Measurements from ENCODE around the gene CCDC159. TPM values are rescaled to one million over a fixed set of nuclear protein-coding genes. Genes with fewer than 3 reads are reported as not detected.
A peak's percentile ranks its signal among the peaks of the same experiment; 100 is the strongest.

CCDC159 gene
- total and polyA plus RNA-seq, 2 of the 4 experiments (the other 2 are of a cell fraction): 4.7 to 14.0 TPM

DNA sequence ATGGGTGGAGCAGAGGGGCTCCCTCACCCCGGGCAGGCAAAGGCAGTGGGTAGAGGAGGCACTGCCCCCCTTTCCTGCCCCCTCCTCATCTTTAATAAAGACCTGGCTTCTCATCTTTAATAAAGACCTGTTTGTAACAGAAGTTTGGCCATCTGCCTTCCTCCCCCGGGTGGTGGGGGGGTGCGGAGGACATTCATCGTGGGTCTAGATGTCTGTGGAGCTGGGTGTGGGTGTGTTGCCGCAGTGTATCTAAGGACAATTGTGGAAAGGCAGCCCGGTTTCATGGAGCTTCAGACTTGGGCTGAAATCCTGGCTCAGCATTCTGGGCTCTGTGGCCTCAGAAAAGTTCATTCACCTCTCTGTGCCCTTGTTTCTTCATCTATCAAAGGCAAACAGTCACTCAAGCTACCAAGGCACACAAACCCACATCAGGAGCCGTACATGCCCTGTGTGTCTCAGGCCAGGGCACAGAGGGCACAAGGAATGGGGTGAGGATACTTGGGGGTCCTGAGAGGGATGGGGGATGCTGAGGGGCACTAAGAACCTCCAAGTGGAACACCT, 19.3 kb downstream of the CCDC159 start:
- Histone ChIP-seq H2AK5ac (ENCODE audit: low read depth, low read length) (no peak overlapping the region), H2BK20ac (ENCODE audit: low read depth, low read length) (no peak overlapping the region), H2AFZ (replicated peaks; ENCODE audit: low read length, poor library complexity) (no peak overlapping the region), H2BK15ac (ENCODE audit: low read depth, low read length) (no peak overlapping the region), H2BK5ac (ENCODE audit: low read depth, low read length, poor library complexity, severe bottlenecking) (no peak overlapping the region), H2BK120ac (ENCODE audit: low read depth, low read length) (no peak overlapping the region), H3K23ac (ENCODE audit: low read depth, low read length) (no peak overlapping the region), H4K91ac (ENCODE audit: insufficient read depth, low read depth, low read length) (no peak overlapping the region), H4K8ac (ENCODE audit: low read depth in 2 of 2, low read length in 2 of 2) (no peak overlapping the region), H3K9me3 (ENCODE audit: control insufficient read depth, insufficient read depth, low read length) (no peaks in the 10 kb centered on the region), H4K20me1 (ENCODE audit: insufficient read depth, low read length) (peaks cover 3% of the 10 kb centered on the region; the same call in 1 of the 2 replicates), H2AK9ac (replicated peaks; ENCODE audit: low read depth, low read length, poor library complexity) (peak overlapping the region; percentile 28), H3K36me3 (ENCODE audit: control insufficient read depth, insufficient read depth, low read length) (peaks cover 33% of the 10 kb centered on the region), H3K9ac (ENCODE audit: low read depth, low read length) (no peak overlapping the region), H3K4me1 (ENCODE audit: control insufficient read depth, insufficient read depth, low read length) (no peaks in the 10 kb centered on the region), H3K4me2 (ENCODE audit: low read depth, low read length) (no peak overlapping the region), H3K27ac (ENCODE audit: insufficient read depth, low read length) (no peak overlapping the region), H3K9me1 (ENCODE audit: insufficient read depth, low read length) (peaks cover 9% of the 10 kb centered on the region; the same call in 1 of the 2 replicates), H4K5ac (ENCODE audit: low read depth, low read length) (no peak overlapping the region), H3K79me1 (ENCODE audit: low read depth in 1 of 2, low read length in 2 of 2) (no peaks in the 10 kb centered on the region), H3K4me3 (ENCODE audit: insufficient read depth, low read depth, low read length) (no peak overlapping the region), H3K27me3 (ENCODE audit: control insufficient read depth, insufficient read depth, low read length) (no peaks in the 10 kb centered on the region), H3K18ac (ENCODE audit: low read depth, low read length) (no peak overlapping the region), H3K14ac (replicated peaks; ENCODE audit: low read depth, low read length) (no peak overlapping the region), H3K56ac (ENCODE audit: extremely low read depth, insufficient read depth, low read length) (no peak overlapping the region), H3K4ac (ENCODE audit: low read depth, low read length) (no peak overlapping the region)
- TF ChIP-seq RCOR1 (IDR thresholded peaks at IDR 0.05; ENCODE audit: insufficient replicate concordance, low read length): no peak
- TF ChIP-seq NFE2L2 (IDR thresholded peaks at IDR 0.05; ENCODE audit: low read depth, low read length): no peak
- TF ChIP-seq BHLHE40 (IDR thresholded peaks at IDR 0.05; ENCODE audit: low read depth, low read length): no peak
- no peak for TF ChIP-seq MAFK (IDR thresholded peaks at IDR 0.05; ENCODE audit: low read depth, low read length)
- no peak for TF ChIP-seq RFX5 (IDR thresholded peaks at IDR 0.05; ENCODE audit: low read depth, low read length)
- TF ChIP-seq FOS (IDR thresholded peaks at IDR 0.05; ENCODE audit: low read depth, low read length): no peak
- TF ChIP-seq, protein P1, sequence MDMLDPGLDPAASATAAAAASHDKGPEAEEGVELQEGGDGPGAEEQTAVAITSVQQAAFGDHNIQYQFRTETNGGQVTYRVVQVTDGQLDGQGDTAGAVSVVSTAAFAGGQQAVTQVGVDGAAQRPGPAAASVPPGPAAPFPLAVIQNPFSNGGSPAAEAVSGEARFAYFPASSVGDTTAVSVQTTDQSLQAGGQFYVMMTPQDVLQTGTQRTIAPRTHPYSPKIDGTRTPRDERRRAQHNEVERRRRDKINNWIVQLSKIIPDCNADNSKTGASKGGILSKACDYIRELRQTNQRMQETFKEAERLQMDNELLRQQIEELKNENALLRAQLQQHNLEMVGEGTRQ (IDR thresholded peaks at IDR 0.05; ENCODE audit: low read depth, low read length): no peak
- TF ChIP-seq, protein P2, sequence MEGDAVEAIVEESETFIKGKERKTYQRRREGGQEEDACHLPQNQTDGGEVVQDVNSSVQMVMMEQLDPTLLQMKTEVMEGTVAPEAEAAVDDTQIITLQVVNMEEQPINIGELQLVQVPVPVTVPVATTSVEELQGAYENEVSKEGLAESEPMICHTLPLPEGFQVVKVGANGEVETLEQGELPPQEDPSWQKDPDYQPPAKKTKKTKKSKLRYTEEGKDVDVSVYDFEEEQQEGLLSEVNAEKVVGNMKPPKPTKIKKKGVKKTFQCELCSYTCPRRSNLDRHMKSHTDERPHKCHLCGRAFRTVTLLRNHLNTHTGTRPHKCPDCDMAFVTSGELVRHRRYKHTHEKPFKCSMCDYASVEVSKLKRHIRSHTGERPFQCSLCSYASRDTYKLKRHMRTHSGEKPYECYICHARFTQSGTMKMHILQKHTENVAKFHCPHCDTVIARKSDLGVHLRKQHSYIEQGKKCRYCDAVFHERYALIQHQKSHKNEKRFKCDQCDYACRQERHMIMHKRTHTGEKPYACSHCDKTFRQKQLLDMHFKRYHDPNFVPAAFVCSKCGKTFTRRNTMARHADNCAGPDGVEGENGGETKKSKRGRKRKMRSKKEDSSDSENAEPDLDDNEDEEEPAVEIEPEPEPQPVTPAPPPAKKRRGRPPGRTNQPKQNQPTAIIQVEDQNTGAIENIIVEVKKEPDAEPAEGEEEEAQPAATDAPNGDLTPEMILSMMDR (conservative IDR thresholded peaks at IDR 0.05; ENCODE audit: low read depth, low read length): no peak
- no peak for TF ChIP-seq RAD21 (IDR thresholded peaks at IDR 0.05; ENCODE audit: low read length)
- TF ChIP-seq, protein P3, sequence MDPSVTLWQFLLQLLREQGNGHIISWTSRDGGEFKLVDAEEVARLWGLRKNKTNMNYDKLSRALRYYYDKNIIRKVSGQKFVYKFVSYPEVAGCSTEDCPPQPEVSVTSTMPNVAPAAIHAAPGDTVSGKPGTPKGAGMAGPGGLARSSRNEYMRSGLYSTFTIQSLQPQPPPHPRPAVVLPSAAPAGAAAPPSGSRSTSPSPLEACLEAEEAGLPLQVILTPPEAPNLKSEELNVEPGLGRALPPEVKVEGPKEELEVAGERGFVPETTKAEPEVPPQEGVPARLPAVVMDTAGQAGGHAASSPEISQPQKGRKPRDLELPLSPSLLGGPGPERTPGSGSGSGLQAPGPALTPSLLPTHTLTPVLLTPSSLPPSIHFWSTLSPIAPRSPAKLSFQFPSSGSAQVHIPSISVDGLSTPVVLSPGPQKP (IDR thresholded peaks at IDR 0.05; ENCODE audit: borderline replicate concordance, low read depth, low read length): no peak
- no peak for TF ChIP-seq CEBPB (IDR thresholded peaks at IDR 0.05; ENCODE audit: low read depth, low read length)
- no peak for TF ChIP-seq MAZ (IDR thresholded peaks at IDR 0.05; ENCODE audit: borderline replicate concordance, low read depth, low read length)
- TF ChIP-seq SMC3 (IDR thresholded peaks at IDR 0.05; ENCODE audit: low read depth, low read length): no peak
- no peak for TF ChIP-seq CHD1 (IDR thresholded peaks at IDR 0.05; ENCODE audit: low read depth, low read length)
- TF ChIP-seq POLR2A (IDR thresholded peaks at IDR 0.05; ENCODE audit: low read depth, low read length): no peak
- no peak for TF ChIP-seq MXI1 (IDR thresholded peaks at IDR 0.05; ENCODE audit: borderline replicate concordance, low read depth, low read length)
- in situ Hi-C loops (cut with MboI; ENCODE audit: low sequenced_read_pairs) (no loop called here), dilution Hi-C loops (cut with HindIII; ENCODE audit: low sequenced_read_pairs, unreplicated experiment) (no loop called here), intact Hi-C loops (cut with micrococcal nuclease) (no loop called here)
- DNase-seq (no peak), ATAC-seq (ENCODE audit: low read depth) (no peak)
- no TSS peak for BruUV-seq (replicated peaks)
- WGBS, 2 experiments (ENCODE audit: extremely low coverage in 2 of 2, insufficient read length in 1 of 2): 80% methylated on average over 1 of the region's 7 CpGs; no CpG with 5 or more reads in 1 of the 2 experiments
- CTCF ChIA-PET: no interaction called here
- POLR2A ChIA-PET (ENCODE audit: unreplicated experiment): interaction anchor here (0.7 kb wide), 1 partner anchor 218 kb away, joined by 7 read pairs; no protein-coding TSS in a partner anchor

All from IMR-90 (cell line).